ENCODE measurements around the gene ZMYND8.

Gene ZMYND8

GRCh38 chr20:47351643-47352331 is 4.7 kb downstream of the ZMYND8 start:
- DNase-seq (no peak), ATAC-seq (ENCODE audit: insufficient read depth, low read depth) (no peak)
- no peak for TF ChIP-seq EZH2 (IDR thresholded peaks at IDR 0.05; ENCODE audit: borderline replicate concordance, low read depth, low read length, severe bottlenecking)
- TF ChIP-seq CTCF (IDR thresholded peaks at IDR 0.05; ENCODE audit: borderline replicate concordance, extremely low read depth, low read length, poor library complexity, severe bottlenecking), result no peak
- Histone ChIP-seq H2AFZ (ENCODE audit: low read depth, low read length) (no peak overlapping the region), H3K4me1 (ENCODE audit: insufficient read depth, low read length) (peaks cover 77% of the 10 kb centered on the region), H3K9me3 (ENCODE audit: insufficient read depth, low read length, severe bottlenecking) (no peaks in the 10 kb centered on the region), H3K36me3 (ENCODE audit: insufficient read depth, low read length) (peaks cover 40% of the 10 kb centered on the region), H3K27me3 (ENCODE audit: insufficient read depth, low read length, poor library complexity) (no peaks in the 10 kb centered on the region), H3K4me3 (ENCODE audit: low read depth in 1 of 2, low read length in 2 of 2) (peak overlapping the region in 1 of 2 experiments; percentile 26; a peak in 2 of 4 replicates), H3K9ac (ENCODE audit: low read depth, low read length) (peak overlapping the region; percentile 15; the same call in 1 of the 2 replicates), H4K20me1 (ENCODE audit: insufficient read depth, low read length) (peaks cover 47% of the 10 kb centered on the region), H3K4me2 (ENCODE audit: insufficient read depth, low read length) (peak overlapping the region; percentile 92), H3K79me2 (ENCODE audit: insufficient read depth, low read length) (peaks cover 98% of the 10 kb centered on the region), H3K27ac (ENCODE audit: low read length) (peak overlapping the region; percentile 13; the same call in 1 of the 2 replicates)

- ATAC-seq (ENCODE audit: insufficient read depth, low read depth) (no peak), DNase-seq (no peak)
- Histone ChIP-seq H3K9ac (ENCODE audit: low read depth, low read length) (no peak overlapping the region; the same call in 1 of the 2 replicates), H4K20me1 (ENCODE audit: insufficient read depth, low read length) (peaks cover 54% of the 10 kb centered on the region), H3K27me3 (ENCODE audit: insufficient read depth, low read length, poor library complexity) (no peaks in the 10 kb centered on the region), H2AFZ (ENCODE audit: low read depth, low read length) (no peak overlapping the region), H3K9me3 (ENCODE audit: insufficient read depth, low read length, severe bottlenecking) (no peaks in the 10 kb centered on the region), H3K4me1 (ENCODE audit: insufficient read depth, low read length) (peaks cover 70% of the 10 kb centered on the region), H3K4me2 (ENCODE audit: insufficient read depth, low read length) (peak overlapping the region; percentile 92; the same call in 1 of the 2 replicates), H3K27ac (ENCODE audit: low read length) (no peak overlapping the region), H3K4me3 (ENCODE audit: low read depth in 1 of 2, low read length in 2 of 2) (0 out of 4 replicates have a peak overlapping the region, but pooled peaks of 1 of the 2 experiments have one; percentile 26), H3K79me2 (ENCODE audit: insufficient read depth, low read length) (peaks cover 100% of the 10 kb centered on the region), H3K36me3 (ENCODE audit: insufficient read depth, low read length) (peaks cover 48% of the 10 kb centered on the region)
- TF ChIP-seq CTCF (IDR thresholded peaks at IDR 0.05; ENCODE audit: borderline replicate concordance, extremely low read depth, low read length, poor library complexity, severe bottlenecking) (no peak), EZH2 (IDR thresholded peaks at IDR 0.05; ENCODE audit: borderline replicate concordance, low read depth, low read length, severe bottlenecking) (no peak)
These were observed 5.6 kb downstream of the ZMYND8 start for GRCh38 chr20:47350691-47351545.

- H2AFZ ChIP-seq (ENCODE audit: low read depth, low read length), result no peak overlapping the region
- ATAC-seq (ENCODE audit: insufficient read depth, low read depth) (peak; percentile 31; the same call in 1 of the 3 replicates), DNase-seq (no peak)
- H3K36me3 ChIP-seq (ENCODE audit: insufficient read depth, low read length), result peaks cover 53% of the 10 kb centered on the region
- peaks cover 63% of the 10 kb centered on the region for H3K4me1 ChIP-seq (ENCODE audit: insufficient read depth, low read length)
- no peak overlapping the region for H3K27ac ChIP-seq (ENCODE audit: low read length)
- no peaks in the 10 kb centered on the region for H3K27me3 ChIP-seq (ENCODE audit: insufficient read depth, low read length, poor library complexity)
- H3K79me2 ChIP-seq (ENCODE audit: insufficient read depth, low read length), result peaks cover 99% of the 10 kb centered on the region
- peak overlapping the region; percentile 92; the same call in 1 of the 2 replicates for H3K4me2 ChIP-seq (ENCODE audit: insufficient read depth, low read length)
- H3K9ac ChIP-seq (ENCODE audit: low read depth, low read length), result no peak overlapping the region
- H3K4me3 ChIP-seq (ENCODE audit: low read depth in 1 of 2, low read length in 2 of 2), result no peak overlapping the region
- no peaks in the 10 kb centered on the region for H3K9me3 ChIP-seq (ENCODE audit: insufficient read depth, low read length, severe bottlenecking)
- H4K20me1 ChIP-seq (ENCODE audit: insufficient read depth, low read length), result peaks cover 58% of the 10 kb centered on the region
- TF ChIP-seq CTCF (IDR thresholded peaks at IDR 0.05; ENCODE audit: borderline replicate concordance, extremely low read depth, low read length, poor library complexity, severe bottlenecking) (no peak), EZH2 (IDR thresholded peaks at IDR 0.05; ENCODE audit: borderline replicate concordance, low read depth, low read length, severe bottlenecking) (no peak)
These were observed 6.3 kb downstream of the ZMYND8 start for GRCh38 chr20:47350181-47350550.

Data from DND-41 (cell line).